ENCODE results near the gene SBF2.
"Not testable (repeated sequence)": the region's sequence is repeated elsewhere in the genome, so short reads cannot be mapped to it uniquely, and the experiment has no call there.

SBF2 gene

DNA sequence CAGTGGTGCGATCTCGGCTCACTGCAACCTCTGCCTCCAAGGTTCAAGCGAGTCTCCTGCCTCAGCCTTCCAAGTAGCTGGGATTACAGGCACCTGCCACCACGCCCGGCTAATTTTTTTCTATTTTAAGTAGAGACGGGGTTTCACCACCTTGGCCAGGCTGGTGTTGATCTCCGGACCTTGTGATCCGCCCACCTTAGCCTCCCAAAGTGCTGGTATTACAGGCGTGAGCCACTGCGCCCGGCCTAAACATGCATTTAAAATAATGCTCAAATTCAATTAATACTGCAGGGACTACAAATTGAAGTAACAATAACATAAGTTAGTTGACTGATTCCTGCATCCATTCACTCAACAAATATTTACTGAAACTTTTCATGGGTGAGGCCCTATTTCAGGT lies 354.9 kb downstream of the SBF2 start:
- not testable (repeated sequence) for H2AFZ ChIP-seq (ENCODE audit: low read depth, low read length); H3K36me3 ChIP-seq (ENCODE audit: control insufficient read depth in 1 of 2, insufficient read depth in 2 of 2, low read depth in 1 of 2, low read length in 2 of 2); H4K91ac ChIP-seq (ENCODE audit: low read length); H2BK15ac ChIP-seq (ENCODE audit: low read depth, poor library complexity, severe bottlenecking); H3K79me1 ChIP-seq (replicated peaks; ENCODE audit: low read length, poor library complexity, severe bottlenecking); H3K4me1 ChIP-seq (ENCODE audit: control insufficient read depth, insufficient read depth, low read depth, low read length); H3K9me3 ChIP-seq (ENCODE audit: control insufficient read depth, low read length); H3K4ac ChIP-seq (ENCODE audit: low read depth in 1 of 2, low read length in 2 of 2); H3K18ac ChIP-seq (ENCODE audit: low read depth in 1 of 2, low read length in 2 of 2); DNase-seq; H3K23ac ChIP-seq (ENCODE audit: low read length in 2 of 2); H3K14ac ChIP-seq (ENCODE audit: low read length in 2 of 2); H2BK12ac ChIP-seq (ENCODE audit: low read length in 2 of 2); H4K8ac ChIP-seq (ENCODE audit: low read length); H3K4me2 ChIP-seq (ENCODE audit: low read length, poor library complexity, severe bottlenecking); H3K9ac ChIP-seq (ENCODE audit: low read length); H2BK5ac ChIP-seq (ENCODE audit: low read depth, low read length, poor library complexity, severe bottlenecking); H2AK5ac ChIP-seq (ENCODE audit: low read length, severe bottlenecking); H2BK120ac ChIP-seq (ENCODE audit: low read depth, low read length); H3K27me3 ChIP-seq (ENCODE audit: control insufficient read depth in 1 of 2, insufficient read depth in 1 of 2, low read length in 2 of 2); H3K27ac ChIP-seq (ENCODE audit: low read length, poor library complexity, severe bottlenecking); H3K4me3 ChIP-seq (ENCODE audit: insufficient read depth in 1 of 2, low read depth in 1 of 2, low read length in 2 of 2)
- WGBS, result 96% methylated on average over 9 of the region's 11 CpGs

- Histone ChIP-seq H2AFZ (ENCODE audit: low read depth, low read length) (no peak overlapping the region), H3K14ac (ENCODE audit: low read length in 2 of 2) (no peak overlapping the region), H3K36me3 (ENCODE audit: control insufficient read depth in 1 of 2, insufficient read depth in 2 of 2, low read depth in 1 of 2, low read length in 2 of 2) (no peaks in the 10 kb centered on the region), H3K27me3 (ENCODE audit: control insufficient read depth in 1 of 2, insufficient read depth in 1 of 2, low read length in 2 of 2) (no peaks in the 10 kb centered on the region), H3K4ac (ENCODE audit: low read depth in 1 of 2, low read length in 2 of 2) (no peak overlapping the region), H2BK120ac (ENCODE audit: low read depth, low read length) (no peak overlapping the region), H2BK12ac (ENCODE audit: low read length in 2 of 2) (no peak overlapping the region), H4K8ac (ENCODE audit: low read length) (no peak overlapping the region), H3K4me3 (ENCODE audit: insufficient read depth in 1 of 2, low read depth in 1 of 2, low read length in 2 of 2) (no peak overlapping the region), H3K18ac (ENCODE audit: low read depth in 1 of 2, low read length in 2 of 2) (no peak overlapping the region), H3K9me3 (ENCODE audit: control insufficient read depth, low read length) (no peaks in the 10 kb centered on the region), H2AK5ac (ENCODE audit: low read length, severe bottlenecking) (no peak overlapping the region), H2BK5ac (ENCODE audit: low read depth, low read length, poor library complexity, severe bottlenecking) (no peak overlapping the region), H4K91ac (ENCODE audit: low read length) (no peak overlapping the region), H3K27ac (ENCODE audit: low read length, poor library complexity, severe bottlenecking) (no peak overlapping the region), H3K9ac (ENCODE audit: low read length) (no peak overlapping the region), H3K4me2 (ENCODE audit: low read length, poor library complexity, severe bottlenecking) (no peak overlapping the region), H3K79me1 (replicated peaks; ENCODE audit: low read length, poor library complexity, severe bottlenecking) (peaks cover 2% of the 10 kb centered on the region), H2BK15ac (ENCODE audit: low read depth, poor library complexity, severe bottlenecking) (no peak overlapping the region), H3K23ac (ENCODE audit: low read length in 2 of 2) (no peak overlapping the region), H3K4me1 (ENCODE audit: control insufficient read depth, insufficient read depth, low read depth, low read length) (peaks cover 3% of the 10 kb centered on the region)
- no peak for DNase-seq
These were observed 357.3 kb downstream of the SBF2 start for GRCh38 chr11:9936754-9937153.

DNA sequence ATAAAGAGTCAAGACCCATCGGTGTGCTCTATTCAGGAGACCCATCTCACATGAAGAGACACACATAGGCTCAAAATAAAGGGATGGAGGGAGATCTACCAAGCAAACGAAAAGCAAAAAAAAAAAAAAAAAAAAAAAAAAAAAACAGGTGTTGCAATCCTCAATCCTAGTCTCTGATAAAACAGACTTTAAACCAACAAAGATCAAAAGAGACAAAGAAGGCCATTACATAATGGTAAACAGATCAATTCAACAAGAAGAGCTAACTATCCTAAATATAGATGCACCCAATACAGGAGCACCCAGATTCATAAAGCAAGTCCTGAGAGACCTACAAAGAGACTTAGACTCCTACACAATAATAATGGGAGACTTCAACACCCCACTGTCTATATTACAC lies 361.2 kb downstream of the SBF2 start:
- not testable (repeated sequence) for DNase-seq; H3K27me3 ChIP-seq (ENCODE audit: control insufficient read depth in 1 of 2, insufficient read depth in 1 of 2, low read length in 2 of 2); H3K9me3 ChIP-seq (ENCODE audit: control insufficient read depth, low read length); H3K4ac ChIP-seq (ENCODE audit: low read depth in 1 of 2, low read length in 2 of 2); H4K91ac ChIP-seq (ENCODE audit: low read length); H2AK5ac ChIP-seq (ENCODE audit: low read length, severe bottlenecking); H3K9ac ChIP-seq (ENCODE audit: low read length); H3K23ac ChIP-seq (ENCODE audit: low read length in 2 of 2); H2AFZ ChIP-seq (ENCODE audit: low read depth, low read length); H3K4me1 ChIP-seq (ENCODE audit: control insufficient read depth, insufficient read depth, low read depth, low read length); H2BK120ac ChIP-seq (ENCODE audit: low read depth, low read length); H3K18ac ChIP-seq (ENCODE audit: low read depth in 1 of 2, low read length in 2 of 2); H2BK5ac ChIP-seq (ENCODE audit: low read depth, low read length, poor library complexity, severe bottlenecking); H3K27ac ChIP-seq (ENCODE audit: low read length, poor library complexity, severe bottlenecking); H3K79me1 ChIP-seq (replicated peaks; ENCODE audit: low read length, poor library complexity, severe bottlenecking); H2BK15ac ChIP-seq (ENCODE audit: low read depth, poor library complexity, severe bottlenecking); H3K4me2 ChIP-seq (ENCODE audit: low read length, poor library complexity, severe bottlenecking); H3K4me3 ChIP-seq (ENCODE audit: insufficient read depth in 1 of 2, low read depth in 1 of 2, low read length in 2 of 2); H2BK12ac ChIP-seq (ENCODE audit: low read length in 2 of 2); H3K14ac ChIP-seq (ENCODE audit: low read length in 2 of 2); H4K8ac ChIP-seq (ENCODE audit: low read length)
- WGBS, result 75% methylated on average over 2 of the region's 2 CpGs
- peaks cover 8 to 18% of the 10 kb centered on the region in 2 experiments for H3K36me3 ChIP-seq (ENCODE audit: control insufficient read depth in 1 of 2, insufficient read depth in 2 of 2, low read depth in 1 of 2, low read length in 2 of 2)

- not testable (repeated sequence) for H3K9me3 ChIP-seq (ENCODE audit: control insufficient read depth, low read length); H3K14ac ChIP-seq (ENCODE audit: low read length in 2 of 2); H3K4me1 ChIP-seq (ENCODE audit: control insufficient read depth, insufficient read depth, low read depth, low read length); H3K23ac ChIP-seq (ENCODE audit: low read length in 2 of 2); H2BK15ac ChIP-seq (ENCODE audit: low read depth, poor library complexity, severe bottlenecking); H3K4me3 ChIP-seq (ENCODE audit: insufficient read depth in 1 of 2, low read depth in 1 of 2, low read length in 2 of 2); DNase-seq; H3K4ac ChIP-seq (ENCODE audit: low read depth in 1 of 2, low read length in 2 of 2); H4K8ac ChIP-seq (ENCODE audit: low read length); H2BK5ac ChIP-seq (ENCODE audit: low read depth, low read length, poor library complexity, severe bottlenecking); H4K91ac ChIP-seq (ENCODE audit: low read length); H2AK5ac ChIP-seq (ENCODE audit: low read length, severe bottlenecking); H2AFZ ChIP-seq (ENCODE audit: low read depth, low read length); H3K4me2 ChIP-seq (ENCODE audit: low read length, poor library complexity, severe bottlenecking); H3K9ac ChIP-seq (ENCODE audit: low read length); H3K79me1 ChIP-seq (replicated peaks; ENCODE audit: low read length, poor library complexity, severe bottlenecking); H2BK120ac ChIP-seq (ENCODE audit: low read depth, low read length); H2BK12ac ChIP-seq (ENCODE audit: low read length in 2 of 2); H3K27me3 ChIP-seq (ENCODE audit: control insufficient read depth in 1 of 2, insufficient read depth in 1 of 2, low read length in 2 of 2); H3K27ac ChIP-seq (ENCODE audit: low read length, poor library complexity, severe bottlenecking)
- 95% methylated on average over 14 of the region's 14 CpGs for WGBS
- H3K36me3 ChIP-seq (ENCODE audit: control insufficient read depth in 1 of 2, insufficient read depth in 2 of 2, low read depth in 1 of 2, low read length in 2 of 2), result peaks cover 8 to 18% of the 10 kb centered on the region in 2 experiments
- H3K18ac ChIP-seq (ENCODE audit: low read depth in 1 of 2, low read length in 2 of 2), result peak overlapping the region in 1 of 2 experiments; percentile 21
These were observed 363.3 kb downstream of the SBF2 start for GRCh38 chr11:9930562-9931331.

Data from mesenchymal stem cell (in vitro differentiated cells and primary cell).